ENCODE data around the gene FRMD4B.

DNA sequence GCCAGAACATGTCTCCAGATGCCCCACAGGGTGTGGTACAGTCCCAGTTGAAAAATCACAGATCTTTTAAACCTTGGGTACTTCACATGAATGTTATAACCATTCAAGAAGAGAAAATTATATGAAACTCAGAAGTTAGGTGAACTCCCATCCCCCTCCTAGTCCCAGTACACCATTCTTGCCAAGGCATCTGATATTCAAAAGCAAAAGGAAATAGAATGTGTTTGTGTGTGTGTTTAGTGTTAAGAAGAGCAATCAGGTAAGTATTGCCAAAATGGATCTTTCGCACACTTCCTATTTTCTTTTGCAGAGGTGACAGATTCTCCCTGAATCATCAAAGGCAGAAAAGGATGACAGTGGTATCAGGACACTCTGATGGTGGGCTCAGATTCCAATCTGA lies 219.4 kb downstream of the FRMD4B start:
- TF ChIP-seq, protein P1, sequence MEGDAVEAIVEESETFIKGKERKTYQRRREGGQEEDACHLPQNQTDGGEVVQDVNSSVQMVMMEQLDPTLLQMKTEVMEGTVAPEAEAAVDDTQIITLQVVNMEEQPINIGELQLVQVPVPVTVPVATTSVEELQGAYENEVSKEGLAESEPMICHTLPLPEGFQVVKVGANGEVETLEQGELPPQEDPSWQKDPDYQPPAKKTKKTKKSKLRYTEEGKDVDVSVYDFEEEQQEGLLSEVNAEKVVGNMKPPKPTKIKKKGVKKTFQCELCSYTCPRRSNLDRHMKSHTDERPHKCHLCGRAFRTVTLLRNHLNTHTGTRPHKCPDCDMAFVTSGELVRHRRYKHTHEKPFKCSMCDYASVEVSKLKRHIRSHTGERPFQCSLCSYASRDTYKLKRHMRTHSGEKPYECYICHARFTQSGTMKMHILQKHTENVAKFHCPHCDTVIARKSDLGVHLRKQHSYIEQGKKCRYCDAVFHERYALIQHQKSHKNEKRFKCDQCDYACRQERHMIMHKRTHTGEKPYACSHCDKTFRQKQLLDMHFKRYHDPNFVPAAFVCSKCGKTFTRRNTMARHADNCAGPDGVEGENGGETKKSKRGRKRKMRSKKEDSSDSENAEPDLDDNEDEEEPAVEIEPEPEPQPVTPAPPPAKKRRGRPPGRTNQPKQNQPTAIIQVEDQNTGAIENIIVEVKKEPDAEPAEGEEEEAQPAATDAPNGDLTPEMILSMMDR (IDR thresholded peaks at IDR 0.05), result no peak
- TF ChIP-seq, protein P2, sequence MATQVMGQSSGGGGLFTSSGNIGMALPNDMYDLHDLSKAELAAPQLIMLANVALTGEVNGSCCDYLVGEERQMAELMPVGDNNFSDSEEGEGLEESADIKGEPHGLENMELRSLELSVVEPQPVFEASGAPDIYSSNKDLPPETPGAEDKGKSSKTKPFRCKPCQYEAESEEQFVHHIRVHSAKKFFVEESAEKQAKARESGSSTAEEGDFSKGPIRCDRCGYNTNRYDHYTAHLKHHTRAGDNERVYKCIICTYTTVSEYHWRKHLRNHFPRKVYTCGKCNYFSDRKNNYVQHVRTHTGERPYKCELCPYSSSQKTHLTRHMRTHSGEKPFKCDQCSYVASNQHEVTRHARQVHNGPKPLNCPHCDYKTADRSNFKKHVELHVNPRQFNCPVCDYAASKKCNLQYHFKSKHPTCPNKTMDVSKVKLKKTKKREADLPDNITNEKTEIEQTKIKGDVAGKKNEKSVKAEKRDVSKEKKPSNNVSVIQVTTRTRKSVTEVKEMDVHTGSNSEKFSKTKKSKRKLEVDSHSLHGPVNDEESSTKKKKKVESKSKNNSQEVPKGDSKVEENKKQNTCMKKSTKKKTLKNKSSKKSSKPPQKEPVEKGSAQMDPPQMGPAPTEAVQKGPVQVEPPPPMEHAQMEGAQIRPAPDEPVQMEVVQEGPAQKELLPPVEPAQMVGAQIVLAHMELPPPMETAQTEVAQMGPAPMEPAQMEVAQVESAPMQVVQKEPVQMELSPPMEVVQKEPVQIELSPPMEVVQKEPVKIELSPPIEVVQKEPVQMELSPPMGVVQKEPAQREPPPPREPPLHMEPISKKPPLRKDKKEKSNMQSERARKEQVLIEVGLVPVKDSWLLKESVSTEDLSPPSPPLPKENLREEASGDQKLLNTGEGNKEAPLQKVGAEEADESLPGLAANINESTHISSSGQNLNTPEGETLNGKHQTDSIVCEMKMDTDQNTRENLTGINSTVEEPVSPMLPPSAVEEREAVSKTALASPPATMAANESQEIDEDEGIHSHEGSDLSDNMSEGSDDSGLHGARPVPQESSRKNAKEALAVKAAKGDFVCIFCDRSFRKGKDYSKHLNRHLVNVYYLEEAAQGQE (IDR thresholded peaks at IDR 0.05; ENCODE audit: insufficient read depth in 1 of 2, low read depth in 2 of 2, low read length in 1 of 2), result no peak
